Activated naive CD8-positive, alpha-beta T cell (primary cell): ENCODE data around the gene POLD4.

Experiments used
- H3K27ac Mint-ChIP-seq: one replicate; pipeline ENCODE4 v1.8.0; 2021; ENCODE audit warnings: mixed read lengths
- H3K27me3 Mint-ChIP-seq: one replicate; pipeline ENCODE4 v1.8.0; 2021; ENCODE audit warnings: mixed read lengths
- H3K36me3 Mint-ChIP-seq: one replicate; pipeline ENCODE4 v1.8.0; 2021; ENCODE audit warnings: mixed read lengths
- H3K4me1 Mint-ChIP-seq: one replicate; pipeline ENCODE4 v1.8.0; 2021; ENCODE audit warnings: low read depth, mixed read lengths
- H3K4me3 Mint-ChIP-seq: one replicate; pipeline ENCODE4 v1.8.0; 2021; ENCODE audit warnings: mild to moderate bottlenecking, mixed read lengths
- H3K9me3 Mint-ChIP-seq: one replicate; pipeline ENCODE4 v1.8.0; 2021; ENCODE audit warnings: low read depth, mixed read lengths

POLD4 gene

DNA sequence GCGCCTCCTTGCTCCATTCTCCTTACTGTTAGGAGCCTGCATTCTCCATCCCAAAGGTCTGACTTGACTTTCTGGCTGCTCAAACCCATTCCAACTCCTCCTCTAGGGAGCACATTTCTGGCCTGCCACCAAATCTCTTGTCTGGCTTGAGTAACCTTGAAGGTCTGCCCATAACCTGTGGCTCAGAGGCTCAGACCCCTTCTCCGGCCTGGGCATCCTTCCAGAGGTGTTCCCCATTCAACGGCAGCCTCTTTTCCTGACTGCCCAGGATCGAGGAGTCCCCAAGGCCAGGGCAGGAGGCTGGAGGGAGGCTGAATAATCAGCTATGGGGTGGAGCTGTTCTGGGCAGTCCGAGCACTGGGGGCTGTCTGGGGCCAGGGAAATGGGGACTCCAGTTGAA is 40.6 kb upstream of the POLD4 start:
- Mint-ChIP-seq H3K27ac (peak overlapping the region; percentile 30), H3K27me3 (no peaks in the 10 kb centered on the region), H3K4me3 (peak overlapping the region; percentile 67), H3K9me3 (no peaks in the 10 kb centered on the region), H3K4me1 (peaks cover 47% of the 10 kb centered on the region), H3K36me3 (no peaks in the 10 kb centered on the region)

DNA sequence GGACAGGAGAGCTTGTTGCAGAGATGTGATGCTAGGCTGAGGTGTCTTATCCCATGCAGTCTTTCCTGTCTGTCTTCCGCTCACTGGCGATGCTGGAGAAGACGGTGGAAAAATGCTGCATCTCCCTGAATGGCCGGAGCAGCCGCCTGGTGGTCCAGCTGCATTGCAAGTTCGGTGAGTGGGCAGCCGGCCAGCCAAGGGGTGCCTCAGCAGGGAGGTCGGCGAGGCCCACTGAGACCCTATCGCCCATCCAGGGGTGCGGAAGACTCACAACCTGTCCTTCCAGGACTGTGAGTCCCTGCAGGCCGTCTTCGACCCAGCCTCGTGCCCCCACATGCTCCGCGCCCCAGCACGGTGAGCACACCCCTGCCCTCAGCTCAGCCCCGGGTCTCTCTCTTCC is 40.1 kb upstream of the POLD4 start:
- Mint-ChIP-seq H3K9me3 (no peaks in the 10 kb centered on the region), H3K4me1 (peaks cover 48% of the 10 kb centered on the region), H3K36me3 (no peaks in the 10 kb centered on the region), H3K27me3 (no peaks in the 10 kb centered on the region), H3K27ac (no peak overlapping the region), H3K4me3 (peak overlapping the region; percentile 94)

DNA sequence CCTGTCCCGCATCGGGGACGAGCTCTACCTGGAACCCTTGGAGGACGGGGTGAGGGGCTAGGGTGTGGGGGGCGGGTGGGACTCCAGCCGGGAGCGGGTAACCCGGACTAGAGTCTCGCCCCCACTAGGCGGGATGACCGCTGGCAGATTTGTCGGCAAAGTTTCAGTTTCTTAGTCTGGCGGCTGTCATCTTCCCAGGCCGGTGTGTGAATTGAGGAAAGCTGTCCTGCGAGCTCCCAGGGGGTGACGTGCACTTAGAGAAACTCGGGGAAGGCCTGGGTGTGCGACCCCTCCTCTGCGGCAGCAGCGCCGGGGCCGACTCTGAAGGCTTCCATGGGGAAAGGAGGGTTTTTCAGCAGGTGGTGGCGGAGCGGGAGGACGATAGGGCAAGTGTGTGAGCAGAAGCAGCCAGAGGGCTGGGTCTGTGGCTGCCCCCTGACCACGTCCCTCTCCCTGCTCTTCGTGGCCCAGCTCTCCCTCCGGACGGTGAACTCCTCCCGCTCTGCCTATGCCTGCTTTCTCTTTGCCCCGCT is 38.9 kb upstream of the POLD4 start:
- no peaks in the 10 kb centered on the region for H3K27me3 Mint-ChIP-seq
- peak overlapping the region; percentile 94 for H3K4me3 Mint-ChIP-seq
- H3K4me1 Mint-ChIP-seq: peaks cover 39% of the 10 kb centered on the region
- peak overlapping the region; percentile 68 for H3K27ac Mint-ChIP-seq
- no peaks in the 10 kb centered on the region for H3K36me3 Mint-ChIP-seq
- no peaks in the 10 kb centered on the region for H3K9me3 Mint-ChIP-seq

DNA sequence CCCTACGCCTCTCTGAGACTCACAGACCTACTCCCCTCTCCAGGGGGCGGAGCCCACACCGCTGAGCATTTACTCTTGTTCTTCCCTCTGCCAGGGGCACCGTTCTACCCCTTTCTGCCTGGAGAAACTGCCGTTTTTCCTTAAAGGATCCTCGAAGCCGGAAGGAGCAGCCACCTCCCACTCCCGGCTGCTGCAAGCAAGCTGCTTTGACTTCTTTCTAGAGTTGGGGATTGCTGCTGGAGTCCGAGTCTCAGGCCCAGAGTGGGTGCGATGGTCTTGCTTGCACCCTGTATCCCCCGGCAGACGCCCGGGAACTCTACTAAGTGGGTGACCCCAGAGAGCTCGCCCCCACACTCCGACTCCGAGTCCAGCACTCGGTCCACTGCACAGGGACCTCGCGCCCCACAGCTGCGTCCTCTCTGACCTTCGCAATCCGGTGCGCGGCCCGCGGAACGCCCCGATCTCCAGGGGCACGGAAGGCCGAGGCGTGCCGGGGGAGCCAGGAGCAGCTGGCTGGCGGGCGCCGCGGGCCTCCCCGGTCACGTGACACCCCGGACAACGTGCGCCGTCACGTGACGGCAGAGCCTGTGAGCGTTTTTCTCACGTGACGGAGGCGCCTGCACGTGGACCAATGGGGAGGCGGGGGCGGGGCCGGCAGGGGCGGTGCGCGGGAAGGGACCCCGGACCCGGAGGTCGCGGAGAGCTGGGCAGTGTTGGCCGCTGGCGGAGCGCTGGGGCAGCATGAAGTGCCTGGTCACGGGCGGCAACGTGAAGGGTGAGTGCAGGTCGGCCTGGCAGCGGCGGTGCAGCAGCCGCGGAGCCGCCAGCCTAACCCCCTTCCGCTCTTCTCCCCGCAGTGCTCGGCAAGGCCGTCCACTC is 38.2 kb upstream of the POLD4 start, which contains the start of gene RAD9A:
RAD9A (plus strand) TSS at position 683 of the 879 bp plus-strand sequence; CDS start at position 742, 59 bp downstream.
- Mint-ChIP-seq H3K9me3 (no peaks in the 10 kb centered on the region), H3K4me1 (peaks cover 34% of the 10 kb centered on the region), H3K4me3 (peak within 1 kb of the TSS; percentile 94)

DNA sequence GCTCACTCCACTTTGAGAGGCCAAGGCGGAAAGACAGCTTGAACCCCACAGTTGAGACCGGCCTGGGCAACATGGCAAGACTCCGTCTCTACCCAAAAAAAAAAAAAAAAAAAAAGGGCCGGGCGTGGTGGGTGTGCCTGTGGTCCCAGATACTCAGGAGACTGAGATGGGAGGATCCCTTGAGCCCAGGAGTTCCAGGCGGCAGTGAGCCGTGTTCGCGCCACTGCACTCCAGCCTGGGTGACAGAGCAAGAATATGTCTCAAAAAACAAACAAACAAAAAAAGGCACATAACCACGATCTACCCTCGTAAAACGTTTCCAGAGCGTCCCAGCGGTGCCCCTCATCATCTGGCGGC is 37.6 kb upstream of the POLD4 start:
- H3K36me3 Mint-ChIP-seq: no peaks in the 10 kb centered on the region

More for the DNA sequence above, 38.2 kb upstream of the POLD4 start, which contains the start of gene RAD9A:
- Mint-ChIP-seq H3K27ac (peak within 1 kb of the TSS; percentile 87), H3K27me3 (no peaks in the 10 kb centered on the region), H3K36me3 (no peaks in the 10 kb centered on the region)

DNA sequence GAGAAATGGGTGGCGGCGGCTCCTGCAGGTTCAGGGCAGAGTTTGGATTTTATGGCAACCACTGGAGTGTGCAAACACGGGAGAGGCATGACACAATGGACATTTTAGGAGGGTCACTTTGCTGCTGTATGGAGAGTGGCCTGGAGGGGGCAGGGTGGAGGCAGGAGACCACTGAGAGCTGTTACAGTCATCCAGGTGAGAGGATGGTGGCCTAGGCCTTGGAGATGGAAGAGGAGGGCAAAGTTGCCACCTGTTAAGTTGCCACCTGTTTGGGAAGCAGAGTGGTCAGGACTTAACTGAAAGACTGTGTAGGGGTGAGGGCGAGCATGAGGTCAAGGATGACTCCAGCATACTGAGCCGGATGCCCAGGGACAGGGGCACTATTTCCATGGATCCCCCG is 36.1 kb upstream of the POLD4 start:
- Mint-ChIP-seq H3K27me3 (no peaks in the 10 kb centered on the region), H3K4me1 (peaks cover 32% of the 10 kb centered on the region), H3K4me3 (peak overlapping the region; percentile 73), H3K27ac (peak overlapping the region; percentile 72), H3K36me3 (no peaks in the 10 kb centered on the region), H3K9me3 (no peaks in the 10 kb centered on the region)

More for the DNA sequence above, 37.6 kb upstream of the POLD4 start:
- Mint-ChIP-seq H3K27ac (peak overlapping the region; percentile 87), H3K4me3 (peak overlapping the region; percentile 94), H3K9me3 (no peaks in the 10 kb centered on the region), H3K27me3 (no peaks in the 10 kb centered on the region), H3K4me1 (peaks cover 32% of the 10 kb centered on the region)

DNA sequence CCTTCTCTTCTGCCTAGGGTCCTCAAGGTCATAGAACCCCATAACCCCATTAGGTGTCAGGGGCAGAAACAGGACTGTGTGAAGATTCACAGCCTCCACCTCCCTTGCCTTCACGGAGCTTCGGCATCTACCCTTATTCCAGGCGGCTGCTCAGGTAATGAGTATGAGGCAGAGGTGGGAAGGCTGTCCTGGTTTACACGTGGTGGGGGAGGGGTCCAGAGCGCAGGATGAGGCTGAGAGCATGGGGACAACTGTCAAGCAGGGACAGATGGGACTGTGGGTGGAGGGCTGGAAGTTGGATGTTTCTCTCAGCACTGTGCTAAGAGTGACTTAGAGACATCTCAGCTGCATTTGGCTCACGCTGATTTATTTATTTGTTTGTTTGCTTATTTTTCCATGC is 34.2 kb upstream of the POLD4 start:
- Mint-ChIP-seq H3K9me3 (no peaks in the 10 kb centered on the region), H3K4me3 (no peak overlapping the region), H3K27ac (no peak overlapping the region), H3K4me1 (peaks cover 23% of the 10 kb centered on the region), H3K36me3 (no peaks in the 10 kb centered on the region), H3K27me3 (no peaks in the 10 kb centered on the region)

DNA sequence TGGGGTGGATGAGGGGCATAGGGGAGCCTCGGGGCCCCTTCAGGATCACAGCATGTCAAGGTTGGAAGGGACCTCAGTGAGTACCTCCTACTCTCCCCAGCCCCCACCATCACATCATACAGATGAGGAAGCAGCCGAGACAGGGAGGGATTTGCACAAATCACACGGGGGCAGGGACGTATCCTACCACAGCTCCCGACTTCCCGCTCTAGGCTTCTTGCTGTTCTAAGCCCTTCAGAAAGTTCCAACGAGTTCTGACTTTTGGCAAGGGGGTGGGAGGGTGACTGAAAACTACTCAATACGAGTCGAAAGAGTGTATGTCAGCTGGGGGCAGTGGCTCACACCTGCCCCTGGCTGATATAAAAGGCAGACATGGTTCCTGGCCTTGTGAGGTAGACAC is 33.7 kb upstream of the POLD4 start:
- Mint-ChIP-seq H3K4me1 (peaks cover 22% of the 10 kb centered on the region), H3K36me3 (no peaks in the 10 kb centered on the region), H3K27ac (no peak overlapping the region), H3K4me3 (no peak overlapping the region), H3K9me3 (no peaks in the 10 kb centered on the region), H3K27me3 (no peaks in the 10 kb centered on the region)

DNA sequence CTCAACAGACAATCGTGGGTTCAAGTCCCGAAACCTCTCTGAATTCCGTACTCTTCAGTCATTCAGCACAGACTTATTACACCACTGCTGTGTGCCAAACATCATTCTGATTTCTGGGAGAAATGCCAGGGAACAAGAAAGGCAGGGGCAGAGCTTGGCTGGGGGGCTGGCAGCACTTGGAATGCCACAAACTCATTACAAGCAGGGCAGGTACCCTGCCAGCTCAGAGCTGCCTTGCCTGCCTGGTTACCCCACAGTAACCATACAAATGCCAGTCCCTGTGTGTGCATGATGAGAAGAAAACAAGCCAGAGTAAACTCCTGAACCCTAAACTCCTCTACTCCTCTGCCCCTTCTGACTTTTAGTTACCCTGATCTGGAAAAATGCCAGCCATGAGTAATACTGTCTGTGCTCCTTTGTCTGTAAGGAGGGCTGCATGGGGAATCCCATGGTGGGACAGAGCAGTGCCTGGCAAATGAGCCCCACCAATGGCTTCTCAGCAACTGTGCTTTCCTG is 31.6 kb upstream of the POLD4 start:
- H3K27me3 Mint-ChIP-seq: no peaks in the 10 kb centered on the region
- H3K4me1 Mint-ChIP-seq: peaks cover 16% of the 10 kb centered on the region
- H3K9me3 Mint-ChIP-seq: no peaks in the 10 kb centered on the region
- no peak overlapping the region for H3K27ac Mint-ChIP-seq
- no peak overlapping the region for H3K4me3 Mint-ChIP-seq
- no peaks in the 10 kb centered on the region for H3K36me3 Mint-ChIP-seq

DNA sequence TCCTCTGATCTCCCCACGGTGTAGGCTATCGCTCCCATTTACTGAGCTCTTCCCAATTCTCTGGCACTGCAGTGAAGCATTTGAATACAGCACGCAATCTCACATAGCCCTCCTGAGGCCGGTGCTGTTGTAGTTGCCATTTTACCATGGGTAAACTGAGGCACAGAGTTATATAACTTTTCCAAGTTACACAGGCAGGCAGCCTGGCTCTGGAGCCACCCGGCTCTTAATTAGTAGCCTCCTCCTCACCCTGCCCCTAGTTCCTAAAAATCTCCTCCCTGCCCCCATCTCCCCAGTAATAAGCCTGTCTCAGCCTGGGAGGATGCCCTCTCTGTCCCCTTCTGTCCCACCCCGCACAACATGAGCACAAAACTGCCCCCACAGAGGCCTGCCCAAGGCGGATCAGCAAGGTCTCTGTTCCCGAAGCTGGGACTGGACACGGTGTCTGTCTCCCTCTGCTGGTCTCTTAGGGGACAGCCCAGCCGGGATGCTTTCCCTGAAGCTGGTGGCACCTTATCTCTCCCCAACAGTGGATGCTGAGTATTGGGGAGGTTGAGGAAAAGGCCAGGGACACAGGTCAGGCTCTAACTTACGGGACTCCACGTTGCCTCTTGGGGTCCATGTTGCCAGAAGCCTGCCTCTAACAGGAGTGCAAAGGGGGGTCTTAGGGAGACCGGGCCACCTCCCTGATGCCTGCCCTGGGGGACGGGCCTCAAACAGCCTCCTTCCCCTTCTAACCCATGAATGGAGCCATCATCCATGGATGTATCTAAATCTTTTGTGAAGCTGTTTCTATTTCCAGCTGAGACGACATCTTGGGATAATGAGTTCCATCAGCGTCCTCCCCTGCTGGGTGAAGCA is 29.2 kb upstream of the POLD4 start:
- Mint-ChIP-seq H3K9me3 (no peaks in the 10 kb centered on the region), H3K36me3 (no peaks in the 10 kb centered on the region), H3K27ac (no peak overlapping the region), H3K4me3 (no peak overlapping the region), H3K4me1 (peaks cover 4% of the 10 kb centered on the region), H3K27me3 (no peaks in the 10 kb centered on the region)

DNA sequence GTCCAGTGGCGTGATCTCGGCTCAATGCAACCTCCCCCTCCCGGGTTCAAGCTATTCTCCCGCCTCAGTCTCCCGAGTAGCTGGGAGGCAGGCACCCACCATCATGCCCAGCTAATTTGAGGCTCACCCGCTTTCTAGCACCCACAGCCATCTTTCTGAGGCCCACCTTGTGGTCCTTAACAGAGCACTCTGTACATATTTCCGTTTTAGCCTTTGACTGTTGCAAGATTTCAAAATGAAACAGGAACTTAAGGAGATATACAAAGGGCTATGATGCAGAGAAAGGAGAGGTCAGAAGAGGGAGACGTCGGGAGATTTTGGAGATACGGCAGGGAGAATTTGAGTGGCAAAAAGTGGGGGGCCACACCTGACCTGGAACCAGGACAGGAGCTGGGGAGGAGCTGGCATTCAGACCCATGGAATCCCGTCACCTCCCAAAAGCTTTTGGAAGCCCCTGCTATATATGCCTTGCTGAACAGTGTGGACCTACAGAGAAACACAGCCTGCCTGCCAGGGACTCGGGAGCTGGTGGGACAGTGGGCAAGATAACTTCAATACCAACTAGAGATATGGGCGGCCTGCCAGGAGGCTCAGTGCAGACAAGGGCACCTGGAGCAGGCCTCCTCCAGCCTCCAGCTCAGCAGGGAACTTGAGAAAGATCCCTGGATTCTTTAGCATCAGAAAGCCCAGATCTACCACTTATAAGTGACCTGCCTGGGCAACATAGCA is 28.1 kb upstream of the POLD4 start:
- no peak overlapping the region for H3K27ac Mint-ChIP-seq
- no peaks in the 10 kb centered on the region for H3K27me3 Mint-ChIP-seq
- H3K4me3 Mint-ChIP-seq: no peak overlapping the region

DNA sequence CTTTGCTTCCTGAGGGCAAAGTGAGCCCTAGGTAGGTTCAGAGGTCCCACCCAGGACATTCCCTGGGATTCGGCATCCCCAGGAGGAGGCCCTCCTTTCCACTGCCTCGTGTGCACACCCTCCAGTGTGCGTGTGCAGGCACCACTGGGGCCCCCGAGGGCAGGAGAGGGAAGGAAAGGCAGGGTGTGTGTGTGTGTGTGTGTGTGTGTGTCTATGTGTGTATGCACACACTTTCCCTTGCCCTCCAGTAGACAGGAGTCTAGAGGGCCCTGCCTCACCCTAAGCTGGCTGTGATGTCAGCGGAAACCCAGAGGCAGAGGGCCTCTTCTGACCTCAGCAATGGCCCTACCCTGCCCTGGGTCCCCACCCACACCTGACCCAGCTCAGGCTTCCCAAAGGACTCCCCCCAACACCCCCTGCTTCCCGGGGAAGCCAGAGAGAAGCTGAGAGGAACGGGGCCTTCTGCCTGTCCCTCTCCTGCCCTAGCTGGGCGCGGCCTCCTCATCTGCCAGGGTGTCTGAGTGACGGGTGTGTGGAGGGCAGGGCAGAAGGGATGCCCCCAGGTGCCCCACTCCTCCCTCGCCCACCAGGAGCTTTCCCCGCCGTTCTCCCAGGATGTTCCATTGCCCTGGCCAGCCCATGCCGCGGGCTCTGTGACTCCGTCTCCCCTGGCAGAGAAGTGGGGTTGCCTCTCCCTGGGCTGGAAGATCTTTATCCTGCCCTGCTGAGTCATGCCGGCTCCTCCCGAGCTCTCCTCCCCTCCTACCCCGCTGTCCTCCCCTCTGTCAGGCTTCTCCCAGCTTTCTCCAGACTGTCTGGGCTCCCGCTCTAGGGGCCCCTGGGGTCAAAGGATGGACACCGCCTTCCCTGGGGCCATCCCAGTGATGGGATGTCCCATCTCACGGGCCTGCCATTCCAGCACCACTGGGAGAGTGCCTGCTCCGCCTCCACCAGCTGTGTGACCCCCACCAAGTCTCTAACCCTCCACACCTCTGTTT is 26.0 kb upstream of the POLD4 start:
- H3K9me3 Mint-ChIP-seq: no peaks in the 10 kb centered on the region
- H3K4me1 Mint-ChIP-seq: peaks cover 13% of the 10 kb centered on the region
- no peaks in the 10 kb centered on the region for H3K36me3 Mint-ChIP-seq
- H3K27me3 Mint-ChIP-seq: no peaks in the 10 kb centered on the region
- no peak overlapping the region for H3K4me3 Mint-ChIP-seq
- no peak overlapping the region for H3K27ac Mint-ChIP-seq

More for the DNA sequence above, 28.1 kb upstream of the POLD4 start:
- Mint-ChIP-seq H3K4me1 (peaks cover 4% of the 10 kb centered on the region), H3K36me3 (no peaks in the 10 kb centered on the region), H3K9me3 (no peaks in the 10 kb centered on the region)

DNA sequence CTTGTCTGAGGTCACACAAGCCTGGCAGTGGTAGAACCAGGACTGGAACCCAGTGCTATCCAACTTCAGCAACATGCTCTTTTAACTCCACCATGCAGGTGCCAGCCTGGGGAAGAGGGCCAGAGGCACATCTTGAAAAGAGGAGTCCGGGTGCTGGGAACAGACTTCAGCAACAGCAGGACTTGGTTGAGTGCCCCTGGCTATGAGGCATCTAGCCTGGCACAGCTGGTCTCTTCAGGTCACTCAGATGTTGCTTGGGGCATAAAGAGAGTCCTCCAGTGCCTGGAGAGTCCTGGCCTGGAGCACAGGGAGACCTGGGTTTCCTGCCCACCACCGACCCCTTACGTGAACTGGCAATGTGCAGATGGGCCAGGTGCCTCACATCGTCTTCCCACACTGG is 25.2 kb upstream of the POLD4 start:
- Mint-ChIP-seq H3K27ac (no peak overlapping the region), H3K27me3 (no peaks in the 10 kb centered on the region), H3K4me3 (no peak overlapping the region)

More for the DNA sequence above, 25.2 kb upstream of the POLD4 start:
- Mint-ChIP-seq H3K4me1 (peaks cover 18% of the 10 kb centered on the region), H3K9me3 (no peaks in the 10 kb centered on the region), H3K36me3 (no peaks in the 10 kb centered on the region)
